Inflammatory macrophage treated with lipopolysaccharide for 1 hour (primary cell): ENCODE measurements around the gene KIF22.
A peak's percentile ranks its signal among the peaks of the same experiment; 100 is the strongest.
"Not testable (repeated sequence)": the region's sequence is repeated elsewhere in the genome, so short reads cannot be mapped to it uniquely, and the experiment has no call there.

ENCODE experiments used
- DNase-seq, 2 donors: peaks; one replicate each; pipeline ENCODE4 v3.0.0-alpha.2; 2020 to 2022

The KIF22 gene

DNA sequence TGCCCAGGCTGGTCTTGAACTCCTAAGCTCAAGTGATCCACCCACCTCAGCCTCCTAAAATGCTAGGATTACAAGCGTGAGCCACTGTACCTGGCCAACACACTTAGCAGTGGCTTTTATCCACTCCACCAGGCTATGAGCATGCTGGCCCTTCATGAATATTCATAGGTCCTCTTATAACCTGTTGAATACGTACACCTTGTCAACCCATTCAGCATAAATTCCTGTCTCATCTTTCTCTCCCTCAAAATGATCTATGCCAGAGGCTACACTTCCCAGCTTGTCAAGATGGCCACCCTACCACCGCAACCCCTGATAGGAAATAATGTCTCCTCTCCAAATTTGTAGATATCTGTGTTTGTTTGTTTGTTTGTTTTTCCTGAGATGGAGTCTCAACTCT lies 23.5 kb upstream of the KIF22 start:
- DNase-seq = no peak

DNA sequence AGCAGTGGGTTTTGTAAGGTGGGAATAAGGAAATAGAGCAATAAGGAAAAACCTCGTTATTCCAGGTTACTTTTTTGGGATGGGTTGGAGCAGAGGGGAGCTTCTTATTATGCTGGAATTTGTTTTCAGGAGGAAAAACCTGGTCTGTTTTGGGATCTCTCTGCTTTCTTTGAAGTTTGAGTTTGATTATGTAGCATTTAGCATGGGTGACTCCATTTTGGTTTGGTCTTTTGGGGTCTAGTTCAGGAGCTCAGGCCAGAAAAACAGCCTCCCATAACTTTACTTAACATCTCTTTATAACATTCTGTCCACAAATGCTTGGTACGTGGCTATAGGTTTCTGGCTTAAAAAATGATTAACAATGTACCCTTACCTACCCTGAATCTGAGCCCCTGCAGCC lies 21.0 kb upstream of the KIF22 start:
- DNase-seq = no peak

DNA sequence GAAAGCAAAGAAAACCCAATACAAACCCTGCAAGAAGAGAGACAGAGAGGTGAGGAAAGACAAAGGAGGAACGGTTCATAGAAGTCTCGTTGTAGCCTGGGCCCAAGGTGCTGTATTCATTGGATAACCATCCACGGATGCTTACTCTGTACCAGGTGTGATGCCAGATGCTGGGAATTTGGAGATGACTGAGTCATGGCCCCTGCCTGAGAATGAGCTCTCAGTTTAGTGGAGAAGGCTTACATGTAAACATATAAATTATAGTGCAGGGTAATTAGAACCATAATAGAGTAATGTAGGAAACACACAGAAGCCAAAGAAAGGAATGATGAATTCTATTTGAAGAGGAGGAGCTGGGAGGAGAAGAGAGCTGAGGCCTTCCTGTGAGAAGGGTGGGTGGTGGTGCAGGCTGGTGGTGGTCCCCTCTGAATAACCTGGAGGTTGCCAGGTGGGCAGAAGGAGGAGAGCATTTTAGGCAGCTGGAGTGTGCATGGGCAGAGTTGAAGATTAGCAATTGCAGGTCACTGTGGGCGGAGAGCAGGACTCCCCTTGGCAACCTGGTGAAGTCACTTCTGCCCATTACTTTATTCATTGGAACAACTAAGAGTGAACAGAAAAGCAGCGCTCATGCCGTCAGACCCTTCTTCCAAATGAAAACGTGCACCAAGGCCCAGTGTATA lies 20.2 kb upstream of the KIF22 start:
- DNase-seq = no peak

DNA sequence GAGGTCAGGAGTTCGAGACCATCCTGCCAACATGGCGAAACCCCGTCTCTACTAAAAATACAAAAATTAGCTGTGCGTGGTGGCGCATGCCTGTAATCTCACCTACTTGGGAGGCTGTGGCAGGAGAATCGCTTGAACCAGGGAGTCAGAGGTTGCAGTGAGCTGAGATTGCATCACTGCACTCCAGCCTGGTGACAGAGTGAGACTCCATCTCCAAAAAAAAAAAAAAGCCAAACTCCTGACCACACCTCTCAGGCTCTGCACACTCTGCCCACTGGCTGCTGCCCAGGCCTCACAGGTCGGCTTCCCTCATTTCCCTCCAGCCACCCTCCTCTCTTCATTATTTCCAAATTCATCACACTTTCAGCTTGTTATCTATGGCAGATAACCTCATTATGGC lies 18.2 kb upstream of the KIF22 start:
- DNase-seq = not testable (repeated sequence)

DNA sequence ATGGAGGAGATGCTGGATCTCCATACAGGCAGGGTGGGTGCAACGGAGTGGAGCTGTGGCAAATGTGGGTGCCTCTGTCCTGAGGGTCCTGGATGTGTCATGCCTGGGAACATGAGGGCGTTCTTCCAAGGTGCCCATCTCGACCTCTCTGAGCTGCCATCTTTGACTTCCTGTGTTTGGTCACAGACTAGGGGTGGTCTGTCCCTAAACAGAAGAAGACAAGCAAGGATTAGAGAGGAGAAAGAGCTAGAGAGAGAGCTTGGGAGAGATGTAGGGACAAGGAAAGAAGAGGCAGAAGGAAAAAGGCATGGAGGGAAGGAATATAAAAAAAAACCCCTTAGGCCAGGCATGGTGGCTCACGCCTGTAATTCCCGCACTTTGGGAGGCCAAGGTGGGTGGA lies 15.8 kb upstream of the KIF22 start:
- DNase-seq = no peak

DNA sequence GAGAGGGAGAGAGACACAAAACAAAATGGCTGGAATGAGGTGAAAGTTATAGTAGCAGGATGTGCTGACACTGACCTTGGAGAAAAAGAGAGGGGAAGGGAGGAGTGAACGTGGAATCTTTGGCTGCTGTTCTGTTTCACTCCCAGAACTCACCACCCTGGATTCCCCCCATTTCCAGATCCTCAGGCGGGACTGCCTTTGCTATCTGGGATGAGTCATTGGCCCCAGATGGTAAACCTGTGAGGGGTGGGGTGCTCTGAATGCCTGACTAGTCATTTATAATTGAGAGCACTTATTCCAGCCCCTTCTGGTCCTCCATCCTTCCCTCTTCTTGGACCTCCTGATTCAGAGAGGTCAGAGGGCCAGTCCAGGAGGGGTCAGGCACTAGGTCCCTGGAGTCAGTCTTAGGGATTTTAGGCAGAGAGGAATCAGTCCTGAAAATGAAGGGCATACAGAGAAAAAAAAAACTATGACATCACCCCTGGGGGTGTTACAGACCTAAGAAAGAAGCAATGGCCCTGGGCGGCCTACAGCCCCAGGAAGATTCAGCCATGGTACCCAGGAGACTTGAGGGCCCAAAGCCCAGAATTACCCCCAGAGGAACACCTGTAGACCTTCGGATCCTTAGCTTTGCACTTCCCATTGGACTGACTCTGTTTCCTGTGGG lies 14.7 kb upstream of the KIF22 start:
- DNase-seq = no peak

DNA sequence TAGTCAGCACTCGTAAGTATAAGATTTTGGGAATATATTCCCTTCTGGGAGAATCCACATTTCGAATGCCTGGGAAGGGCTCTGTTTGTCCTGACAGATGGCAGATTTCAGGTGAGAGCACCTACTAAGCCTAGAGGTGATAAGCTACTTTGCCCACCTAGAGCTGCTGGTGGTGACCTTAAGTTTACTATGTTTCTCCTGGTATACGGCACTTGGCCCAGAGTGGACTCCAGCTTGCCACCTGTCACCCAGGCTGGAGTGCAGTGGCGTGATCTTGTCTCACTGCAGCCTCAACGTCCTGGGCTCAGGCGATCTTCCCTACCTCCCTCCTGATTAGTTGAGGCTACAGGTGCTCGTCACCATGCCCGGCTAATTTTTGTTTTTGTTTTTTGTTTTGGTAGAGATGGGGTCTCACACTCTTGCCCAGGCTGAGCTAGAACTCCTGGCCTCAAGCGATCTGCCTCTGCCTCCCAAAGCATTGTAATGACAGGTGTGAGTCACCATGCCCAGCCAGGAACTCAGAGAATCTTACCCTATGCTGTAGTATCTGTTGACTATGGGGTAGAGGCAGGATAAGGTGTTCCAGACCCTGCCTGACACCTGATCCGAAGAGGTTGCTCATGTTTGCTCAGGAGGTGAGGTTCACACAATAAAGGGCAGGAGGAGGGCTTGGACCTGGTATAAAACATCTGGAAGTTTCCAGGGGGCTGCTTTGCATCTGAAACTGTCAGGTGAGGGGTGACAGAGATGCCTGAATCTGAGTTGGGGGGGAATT lies 12.8 kb upstream of the KIF22 start, which contains the start of gene ZG16:
ZG16 (plus strand) TSS at position 681 of the 775 bp plus-strand sequence. CDS start 1,011 bp downstream, outside the sequence.
- no peak for DNase-seq

DNA sequence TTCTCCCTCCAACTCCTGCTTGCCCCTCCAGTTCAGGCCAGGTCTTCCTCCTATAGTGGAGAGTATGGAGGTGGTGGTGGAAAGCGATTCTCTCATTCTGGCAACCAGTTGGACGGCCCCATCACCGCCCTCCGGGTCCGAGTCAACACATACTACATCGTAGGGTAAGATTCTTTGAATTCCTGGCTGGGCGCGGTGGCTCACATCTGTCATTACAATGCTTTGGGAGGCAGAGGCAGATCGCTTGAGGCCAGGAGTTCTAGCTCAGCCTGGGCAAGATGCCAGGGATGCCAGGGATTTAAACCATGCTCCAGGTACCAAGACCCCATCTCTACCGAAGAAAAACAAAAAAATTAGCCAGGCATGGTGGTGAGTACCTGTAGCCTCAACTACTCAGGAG lies 11.1 kb upstream of the KIF22 start:
- DNase-seq = no peak

DNA sequence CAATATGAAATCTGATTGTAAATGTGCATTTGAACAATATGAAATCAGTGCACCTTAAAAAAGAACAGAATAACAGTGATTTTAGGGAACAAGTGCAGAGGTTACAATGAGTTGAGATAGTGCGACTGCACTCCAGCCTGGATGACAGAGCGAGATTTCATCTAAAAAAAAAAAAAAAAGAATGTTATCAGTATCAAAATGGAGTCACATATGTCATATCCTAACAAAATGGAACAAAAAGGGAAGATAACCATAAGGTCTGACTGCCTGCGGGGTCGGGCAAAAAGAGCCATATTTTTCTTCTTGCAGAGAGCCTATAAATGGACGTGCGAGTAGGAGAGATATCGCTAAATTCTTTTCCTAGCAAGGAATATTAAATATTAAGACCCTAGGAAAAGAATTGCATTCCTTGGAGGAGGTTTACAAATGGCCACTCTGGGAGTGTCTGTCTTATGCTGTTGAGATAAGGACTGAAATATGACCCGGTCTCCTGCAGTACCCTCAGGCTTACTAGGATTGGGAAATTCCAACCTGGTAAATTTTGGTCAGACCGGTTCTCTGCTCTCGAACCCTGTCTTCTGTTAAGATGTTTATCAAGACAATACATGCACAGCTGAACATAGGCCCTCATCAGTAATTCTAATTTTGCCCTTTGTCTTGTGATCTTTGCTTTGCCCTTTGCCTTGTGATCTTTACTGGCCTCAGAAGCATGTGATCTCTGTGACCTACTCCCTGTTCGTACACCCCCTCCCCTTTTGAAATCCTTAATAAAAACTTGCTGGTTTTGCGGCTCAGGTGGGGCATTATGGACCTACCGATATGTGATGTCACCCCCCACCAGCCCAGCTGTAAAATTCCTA lies 7.2 kb upstream of the KIF22 start:
- DNase-seq = not testable (repeated sequence)

DNA sequence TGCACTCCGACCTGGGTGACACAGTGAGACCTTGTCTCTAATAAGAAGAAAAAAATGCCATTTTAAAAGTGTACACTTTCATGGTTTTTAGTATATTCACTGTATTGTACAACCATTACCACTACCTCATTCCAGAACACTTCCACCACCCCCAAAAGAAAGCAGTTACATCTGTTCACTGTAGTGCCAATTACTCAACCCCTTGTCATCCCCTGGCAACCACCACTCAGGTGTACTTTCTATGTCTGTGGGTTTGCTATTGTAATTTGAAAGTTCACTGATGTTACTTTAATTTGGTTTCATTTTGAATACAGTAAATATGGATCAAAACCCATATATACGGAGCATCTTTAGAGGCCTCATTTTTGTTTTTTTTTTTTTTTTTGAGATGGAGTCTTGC lies 6.4 kb upstream of the KIF22 start:
- DNase-seq = no peak

DNA sequence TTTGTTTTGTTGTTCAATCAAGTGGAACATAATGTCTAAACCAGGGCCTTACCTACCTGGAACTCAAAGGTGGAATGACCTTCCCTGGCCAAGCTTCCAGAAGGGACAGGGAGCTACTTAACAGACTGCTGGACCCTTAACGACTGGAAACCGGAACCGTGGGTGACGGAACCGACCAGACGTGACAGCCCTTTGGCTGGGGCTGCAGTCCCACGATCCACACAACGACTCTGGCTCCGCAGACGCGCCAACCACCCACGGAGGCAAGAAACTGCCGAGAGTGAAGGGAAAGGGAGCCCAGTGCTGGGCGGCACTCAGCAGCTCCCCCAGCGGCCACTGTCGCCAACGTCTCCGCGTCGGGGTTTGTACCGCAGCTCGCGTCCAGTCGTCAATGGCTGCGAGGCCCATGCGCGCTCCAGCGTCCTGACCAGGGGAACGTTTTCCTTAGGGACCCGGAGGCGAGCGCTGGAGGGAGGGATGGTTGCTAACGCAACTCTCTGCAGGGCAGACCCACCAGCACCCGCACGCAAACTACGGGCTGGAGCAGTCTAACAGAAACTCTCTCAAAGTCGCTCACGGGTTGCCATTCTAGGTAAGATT lies 5.5 kb upstream of the KIF22 start:
- peak; percentile 62 to 86 for DNase-seq

DNA sequence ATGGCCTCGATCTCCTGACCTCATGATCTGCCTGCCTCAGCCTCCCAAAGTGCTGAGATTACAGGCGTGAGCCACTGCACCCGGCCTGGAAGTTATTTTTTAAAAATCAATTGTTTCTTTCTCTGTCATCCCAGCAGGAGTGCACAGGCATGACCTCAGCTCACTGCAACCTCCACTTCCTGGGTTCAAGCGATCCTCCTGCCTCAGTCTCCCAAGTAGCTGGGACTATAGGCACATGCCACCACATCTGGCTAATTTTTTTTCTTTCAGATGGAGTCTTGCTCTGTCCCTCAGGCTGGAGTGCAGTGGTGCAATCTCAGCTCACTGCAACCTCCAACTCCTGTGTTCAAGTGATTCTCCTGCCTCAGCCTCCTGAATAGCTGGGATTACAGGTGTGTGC lies 3.4 kb upstream of the KIF22 start:
- not testable (repeated sequence) for DNase-seq

DNA sequence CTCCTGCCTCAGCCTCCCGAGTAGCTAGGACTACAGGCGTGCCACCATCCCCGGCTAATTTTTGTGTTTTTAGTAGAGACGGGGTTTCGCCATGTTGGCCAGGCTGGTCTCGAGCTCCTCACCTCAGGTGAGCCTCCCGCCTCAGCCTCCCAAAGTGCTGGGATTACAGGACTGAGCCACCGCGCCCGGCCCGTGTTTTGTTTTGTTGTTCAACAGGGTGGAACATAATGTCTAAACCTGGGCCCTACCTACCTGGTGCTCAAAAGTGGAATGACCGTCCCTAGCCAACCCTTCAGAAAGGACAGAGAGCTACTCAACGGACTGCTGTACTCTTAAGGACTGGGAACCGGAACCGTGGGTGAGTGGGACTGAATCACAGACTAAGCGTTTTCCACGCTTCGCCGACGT lies 772 bp upstream of the KIF22 start:
- DNase-seq = no peak

DNA sequence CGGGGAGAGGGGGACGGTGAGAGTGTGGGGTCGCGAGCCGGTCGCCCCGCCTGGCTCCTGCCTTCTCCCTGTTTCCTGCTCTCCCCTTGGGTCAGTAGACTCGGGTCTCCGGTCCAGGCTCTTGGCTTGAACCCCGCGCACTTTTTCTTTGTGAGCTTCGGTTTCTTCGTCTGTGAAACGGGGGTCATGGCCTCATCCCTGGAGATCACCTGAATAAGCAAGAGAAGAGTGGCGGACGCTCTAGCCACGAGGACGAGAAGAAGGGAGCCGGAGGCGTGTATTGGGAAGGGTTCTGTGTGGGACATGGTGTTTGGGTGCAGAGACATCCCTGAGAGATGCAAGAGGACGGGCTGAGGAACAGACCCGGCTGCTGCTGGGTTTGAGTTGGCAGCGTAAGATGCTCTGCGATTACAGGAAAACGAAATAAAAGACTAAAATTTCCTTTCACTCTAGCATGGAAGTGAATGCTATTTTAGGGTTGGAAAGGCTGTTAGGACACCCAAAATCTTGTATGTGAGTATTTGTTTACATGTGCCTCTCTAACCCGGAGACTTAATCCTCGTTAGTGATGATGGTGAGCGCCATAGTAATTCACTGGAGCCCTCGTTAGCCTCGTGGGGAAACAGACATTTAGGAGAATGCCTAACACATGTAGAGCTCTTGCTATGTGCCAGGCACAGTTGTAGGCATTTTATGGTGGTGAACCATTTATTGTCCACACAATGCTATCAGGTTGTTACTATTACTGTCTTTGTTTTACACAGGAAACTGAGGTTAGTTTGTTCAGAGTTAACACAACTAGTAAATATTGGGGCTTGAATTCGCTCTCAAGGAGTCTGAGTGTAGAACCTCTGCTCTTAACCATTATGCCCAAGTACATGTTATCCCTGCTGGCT lies 646 bp downstream of the KIF22 start:
- DNase-seq = no peak

DNA sequence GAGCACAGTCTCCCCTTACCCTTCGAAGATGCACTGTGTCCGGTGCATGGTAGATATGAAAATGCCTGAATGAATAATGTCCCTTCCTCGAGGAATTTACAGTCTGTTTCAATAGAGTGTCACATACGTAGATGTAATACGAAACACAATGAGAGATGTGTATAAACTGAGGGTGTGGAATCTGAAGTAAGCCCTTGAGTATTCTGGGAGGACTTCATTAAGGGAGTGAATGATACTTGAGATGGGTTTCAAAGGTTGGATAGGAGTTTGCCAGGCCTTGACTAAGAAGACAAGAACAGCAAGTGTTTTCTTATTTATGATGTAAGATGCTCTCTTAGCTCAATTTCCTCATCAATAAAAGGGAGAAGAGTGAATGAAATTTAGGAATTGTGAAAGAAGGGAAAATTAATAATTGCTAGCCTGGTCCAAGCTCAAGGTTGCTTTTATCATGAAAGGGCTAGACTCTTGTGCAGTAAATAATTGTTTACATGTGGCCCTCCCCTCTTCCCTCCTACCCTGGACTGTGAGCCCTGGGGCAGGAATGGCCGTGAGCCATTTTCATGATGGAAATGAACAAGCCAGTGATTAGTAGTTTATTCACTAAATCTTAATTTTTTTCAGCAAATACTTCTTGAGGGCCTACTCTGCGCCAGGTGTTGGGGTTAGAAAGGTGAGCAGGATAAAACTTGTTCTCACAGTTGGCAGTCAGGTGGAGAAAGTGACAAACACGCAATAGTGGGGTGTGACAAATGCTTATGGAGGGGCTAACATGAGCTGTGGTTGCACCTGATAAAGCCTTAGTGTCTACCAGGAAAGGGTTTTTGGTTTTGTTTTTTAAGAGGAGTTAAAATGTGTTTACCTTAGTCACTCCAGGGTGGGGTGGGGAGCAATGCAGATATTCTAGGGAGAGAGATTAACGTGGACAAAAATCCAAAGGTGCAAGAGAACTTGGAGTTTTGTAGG lies 1.6 kb downstream of the KIF22 start:
- no peak for DNase-seq

DNA sequence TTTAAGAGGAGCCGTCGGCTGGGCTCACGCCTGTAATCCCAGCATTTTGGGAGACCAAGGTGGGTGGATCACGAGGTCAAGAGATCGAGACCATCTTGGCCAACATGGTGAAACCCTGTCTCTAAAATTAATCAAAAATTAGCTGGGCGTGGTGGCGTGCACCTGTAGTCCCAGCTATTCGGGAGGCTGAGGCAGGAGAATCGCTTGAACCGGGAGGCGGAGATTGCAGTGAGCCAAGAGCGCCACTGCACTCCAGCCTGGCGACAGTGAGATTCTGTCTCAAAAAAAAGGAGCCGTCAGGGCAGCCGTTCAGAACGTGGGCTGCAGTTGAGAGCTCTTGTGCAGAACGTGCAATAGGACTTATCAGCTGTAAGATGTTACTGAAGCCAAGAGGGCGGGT lies 2.6 kb downstream of the KIF22 start:
- DNase-seq = not testable (repeated sequence)

DNA sequence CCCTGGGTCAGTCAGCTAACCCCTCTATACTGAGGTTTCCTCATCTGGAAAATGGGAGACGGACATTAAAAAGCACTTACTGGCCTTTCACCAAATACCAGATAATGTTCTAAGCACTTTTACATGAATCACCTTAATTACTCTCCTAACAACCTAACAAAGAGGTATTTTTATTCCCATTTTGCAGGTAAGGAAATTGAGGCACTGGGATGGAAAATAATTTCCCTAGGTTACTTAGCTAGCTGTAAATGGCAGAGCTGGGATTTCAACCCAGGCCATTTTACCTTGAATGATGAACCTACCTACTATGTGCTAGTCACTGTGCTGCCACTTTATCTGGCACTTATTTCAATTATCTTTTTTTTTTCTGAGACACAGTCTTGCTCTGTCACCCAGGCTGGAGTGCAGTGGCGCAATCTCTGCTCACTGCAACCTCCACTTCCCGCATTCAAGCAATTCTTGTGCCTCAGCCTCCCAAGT lies 3.7 kb downstream of the KIF22 start:
- DNase-seq = no peak

DNA sequence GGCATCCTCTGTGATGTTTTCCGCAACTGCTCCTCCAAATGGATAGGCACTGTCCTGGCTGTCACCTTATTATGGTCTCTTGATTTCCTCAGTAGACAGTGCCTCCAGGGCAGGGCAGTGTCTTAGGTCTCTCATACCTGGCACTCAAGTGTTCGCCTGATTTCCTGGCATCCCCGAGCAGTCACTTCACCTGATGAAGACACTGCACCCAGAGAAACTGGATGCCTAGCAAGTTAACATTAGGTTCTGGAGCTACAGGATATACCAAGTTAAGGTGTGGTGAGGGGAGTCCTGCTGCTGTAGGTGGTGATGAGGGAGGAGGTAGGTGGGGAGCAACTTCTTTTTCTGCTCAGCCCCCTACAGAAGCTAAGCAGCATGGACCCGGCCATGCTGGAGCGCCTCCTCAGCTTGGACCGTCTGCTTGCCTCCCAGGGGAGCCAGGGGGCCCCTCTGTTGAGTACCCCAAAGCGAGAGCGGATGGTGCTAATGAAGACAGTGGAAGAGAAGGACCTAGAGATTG lies 11.9 kb downstream of the KIF22 start:
- DNase-seq = no peak

DNA sequence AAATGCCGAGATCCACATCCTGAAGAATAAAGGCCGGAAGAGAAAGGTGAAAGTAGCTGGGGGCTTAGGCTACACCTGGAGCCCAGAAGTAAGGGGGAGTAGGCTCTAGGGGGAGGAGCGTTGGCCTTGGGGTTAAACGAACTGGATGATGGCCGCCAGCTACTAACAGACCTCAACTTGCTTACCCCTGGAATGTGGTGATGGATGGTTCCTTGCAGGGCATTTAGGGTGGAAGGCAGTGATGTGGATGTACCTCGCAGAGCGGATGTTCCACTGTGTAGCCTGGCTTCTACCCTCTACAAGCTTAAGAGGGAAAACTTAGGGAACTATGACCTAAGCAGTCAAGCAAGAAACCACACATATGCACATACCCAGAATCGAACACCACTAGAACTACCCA lies 13.5 kb downstream of the KIF22 start:
- no peak for DNase-seq
